Measurements from ENCODE around the gene PCSK6. TPM values are rescaled to one million over a fixed set of nuclear protein-coding genes. Genes with fewer than 3 reads are reported as not detected.

PCSK6 gene
- total and polyA plus RNA-seq, 2 experiments from 2014 or later, result 0.38 TPM; not detected in 1

DNA sequence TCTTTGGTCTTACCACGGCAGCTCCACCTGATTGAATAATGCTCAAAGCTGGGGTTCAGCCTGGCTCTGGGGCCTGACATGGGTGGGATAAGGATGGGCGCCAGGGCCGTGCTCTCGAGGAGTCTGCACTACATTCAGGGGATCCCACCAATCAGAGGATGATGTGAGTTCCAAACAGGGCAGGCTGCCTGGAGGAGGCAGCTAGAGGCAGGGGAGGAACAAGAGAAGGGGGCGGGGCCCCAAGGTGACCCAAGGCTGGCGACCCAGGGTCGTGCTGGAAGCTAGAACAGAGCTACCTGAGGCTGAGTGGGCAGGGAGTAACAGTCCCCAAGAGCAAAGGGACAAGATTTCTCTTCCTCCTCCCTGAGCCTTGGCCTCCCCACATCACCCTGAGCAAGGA is 56.1 kb downstream of the PCSK6 start:
- H3F3A ChIP-seq (ENCODE audit: insufficient read depth), result peaks cover 4% of the 10 kb centered on the region; the same call in 1 of the 2 replicates
- H3K9me3 ChIP-seq (ENCODE audit: low read depth), result no peaks in the 10 kb centered on the region
- H3K4me3 ChIP-seq, result no peak overlapping the region
- no peak for DNase-seq
- in situ Hi-C loops (cut with MboI), result no loop called here
- H3K9ac ChIP-seq, result no peak overlapping the region
- H4K20me1 ChIP-seq (ENCODE audit: insufficient read depth), result no peaks in the 10 kb centered on the region
- TF ChIP-seq EZH2phosphoT487 (IDR thresholded peaks at IDR 0.05; ENCODE audit: insufficient read depth, low read depth), result no peak
- TF ChIP-seq EZH2 (IDR thresholded peaks at IDR 0.05; ENCODE audit: insufficient read depth, poor library complexity, severe bottlenecking), result no peak
- no peak overlapping the region for H3K4me2 ChIP-seq (ENCODE audit: unreplicated experiment)
- no peaks in the 10 kb centered on the region for H3K4me1 ChIP-seq (ENCODE audit: insufficient read depth)
- no peak overlapping the region for H3K27ac ChIP-seq
- no peaks in the 10 kb centered on the region for H3K36me3 ChIP-seq (ENCODE audit: low read depth)
- no peaks in the 10 kb centered on the region for H3K79me2 ChIP-seq (ENCODE audit: insufficient read depth)
- peaks cover 6% of the 10 kb centered on the region; the same call in 1 of the 2 replicates for H3K27me3 ChIP-seq (replicated peaks; ENCODE audit: insufficient read depth)
- 55 to 76% methylated on average over 6 to 7 of the region's 7 CpGs for WGBS, 2 experiments (ENCODE audit: low coverage in 1 of 2, low lambda C conversion rate in 2 of 2, missing lambda C conversion rate in 2 of 2)
- H3K9me2 ChIP-seq (ENCODE audit: insufficient read depth), result no peaks in the 10 kb centered on the region
- no peak overlapping the region for H2AFZ ChIP-seq

GRCh38 chr15:101432982-101433381 is 56.5 kb downstream of the PCSK6 start:
- Histone ChIP-seq H3K4me1 (ENCODE audit: insufficient read depth) (no peaks in the 10 kb centered on the region), H3K9ac (no peak overlapping the region), H3F3A (ENCODE audit: insufficient read depth) (no peaks in the 10 kb centered on the region), H3K9me2 (ENCODE audit: insufficient read depth) (no peaks in the 10 kb centered on the region), H3K4me3 (no peak overlapping the region), H4K20me1 (ENCODE audit: insufficient read depth) (no peaks in the 10 kb centered on the region), H3K79me2 (ENCODE audit: insufficient read depth) (no peaks in the 10 kb centered on the region), H3K36me3 (ENCODE audit: low read depth) (no peaks in the 10 kb centered on the region), H3K27me3 (replicated peaks; ENCODE audit: insufficient read depth) (peaks cover 6% of the 10 kb centered on the region; the same call in 1 of the 2 replicates), H3K9me3 (ENCODE audit: low read depth) (no peaks in the 10 kb centered on the region), H2AFZ (no peak overlapping the region), H3K4me2 (ENCODE audit: unreplicated experiment) (no peak overlapping the region), H3K27ac (no peak overlapping the region)
- no peak for DNase-seq
- TF ChIP-seq EZH2phosphoT487 (IDR thresholded peaks at IDR 0.05; ENCODE audit: insufficient read depth, low read depth) (no peak), EZH2 (IDR thresholded peaks at IDR 0.05; ENCODE audit: insufficient read depth, poor library complexity, severe bottlenecking) (no peak)
- in situ Hi-C loops (cut with MboI), result no loop called here
- 58 to 67% methylated on average over 3 of the region's 3 CpGs for WGBS, 2 experiments (ENCODE audit: low coverage in 1 of 2, low lambda C conversion rate in 2 of 2, missing lambda C conversion rate in 2 of 2)

DNA sequence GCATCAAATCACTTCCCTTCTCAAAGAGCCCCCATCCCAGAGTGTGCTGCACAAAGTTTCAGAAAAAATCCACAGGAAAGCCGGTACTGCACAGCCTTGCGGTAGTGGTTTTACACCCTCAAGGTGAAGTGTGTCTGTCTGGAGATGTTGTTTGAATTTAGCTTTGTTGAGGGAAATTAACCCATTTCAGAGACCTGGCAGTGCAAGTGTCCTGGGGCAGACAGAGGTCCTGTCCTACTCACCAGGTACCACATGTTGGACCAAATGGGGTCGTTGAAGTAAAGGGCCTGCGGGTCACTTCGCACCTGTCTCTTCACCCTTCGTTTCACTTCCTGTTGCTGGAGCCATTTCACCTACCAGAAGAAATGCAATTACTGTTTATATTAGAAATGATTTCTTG is 57.8 kb downstream of the PCSK6 start:
- no peak overlapping the region for H3K4me2 ChIP-seq (ENCODE audit: unreplicated experiment)
- DNase-seq, result no peak
- H3K4me1 ChIP-seq (ENCODE audit: insufficient read depth), result no peaks in the 10 kb centered on the region
- TF ChIP-seq EZH2phosphoT487 (IDR thresholded peaks at IDR 0.05; ENCODE audit: insufficient read depth, low read depth) (no peak), EZH2 (IDR thresholded peaks at IDR 0.05; ENCODE audit: insufficient read depth, poor library complexity, severe bottlenecking) (no peak)
- WGBS, 2 experiments (ENCODE audit: low coverage in 1 of 2, low lambda C conversion rate in 2 of 2, missing lambda C conversion rate in 2 of 2), result 81% methylated on average over 6 of the region's 6 CpGs
- H3K4me3 ChIP-seq, result no peak overlapping the region
- H3K79me2 ChIP-seq (ENCODE audit: insufficient read depth), result no peaks in the 10 kb centered on the region
- no peak overlapping the region for H3K27ac ChIP-seq
- no peak overlapping the region for H2AFZ ChIP-seq
- no peaks in the 10 kb centered on the region for H3K36me3 ChIP-seq (ENCODE audit: low read depth)
- no peak overlapping the region for H3K9ac ChIP-seq
- in situ Hi-C loops (cut with MboI), result no loop called here
- no peaks in the 10 kb centered on the region for H3K9me3 ChIP-seq (ENCODE audit: low read depth)
- peaks cover 9% of the 10 kb centered on the region; the same call in 1 of the 2 replicates for H3K27me3 ChIP-seq (replicated peaks; ENCODE audit: insufficient read depth)
- H3K9me2 ChIP-seq (ENCODE audit: insufficient read depth), result no peaks in the 10 kb centered on the region
- no peaks in the 10 kb centered on the region for H3F3A ChIP-seq (ENCODE audit: insufficient read depth)
- no peaks in the 10 kb centered on the region for H4K20me1 ChIP-seq (ENCODE audit: insufficient read depth)

DNA sequence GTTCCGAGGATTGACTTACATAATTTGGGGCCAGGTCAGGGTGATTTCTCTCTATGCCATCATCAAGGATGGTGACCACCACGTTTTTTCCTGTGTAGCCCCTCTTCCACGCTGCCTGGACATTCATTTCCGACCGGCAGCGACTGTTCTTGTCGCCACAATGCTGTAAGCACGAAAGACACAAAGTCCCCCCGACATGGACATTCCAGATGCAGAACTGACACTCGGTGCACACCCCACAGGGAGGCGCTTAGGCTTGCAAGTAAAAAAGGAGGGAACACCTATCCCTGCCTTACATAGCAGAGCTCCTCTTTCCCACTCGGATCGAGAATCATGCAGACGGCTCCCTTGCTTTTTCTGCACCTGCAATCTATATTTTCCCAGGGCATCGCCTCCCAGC is 58.2 kb downstream of the PCSK6 start:
- no peak overlapping the region for H3K9ac ChIP-seq
- H3F3A ChIP-seq (ENCODE audit: insufficient read depth), result no peaks in the 10 kb centered on the region
- H3K27ac ChIP-seq, result no peak overlapping the region
- DNase-seq, result no peak
- no peak overlapping the region for H3K4me3 ChIP-seq
- H3K4me2 ChIP-seq (ENCODE audit: unreplicated experiment), result no peak overlapping the region
- no peak overlapping the region for H2AFZ ChIP-seq
- no peaks in the 10 kb centered on the region for H3K9me2 ChIP-seq (ENCODE audit: insufficient read depth)
- H3K4me1 ChIP-seq (ENCODE audit: insufficient read depth), result no peaks in the 10 kb centered on the region
- in situ Hi-C loops (cut with MboI), result no loop called here
- H3K27me3 ChIP-seq (replicated peaks; ENCODE audit: insufficient read depth), result peaks cover 9% of the 10 kb centered on the region; the same call in 1 of the 2 replicates
- no peaks in the 10 kb centered on the region for H3K79me2 ChIP-seq (ENCODE audit: insufficient read depth)
- no peaks in the 10 kb centered on the region for H3K36me3 ChIP-seq (ENCODE audit: low read depth)
- TF ChIP-seq EZH2 (IDR thresholded peaks at IDR 0.05; ENCODE audit: insufficient read depth, poor library complexity, severe bottlenecking), result no peak
- no peak for TF ChIP-seq EZH2phosphoT487 (IDR thresholded peaks at IDR 0.05; ENCODE audit: insufficient read depth, low read depth)
- WGBS, 2 experiments (ENCODE audit: low coverage in 1 of 2, low lambda C conversion rate in 2 of 2, missing lambda C conversion rate in 2 of 2), result 66 to 68% methylated on average over 15 of the region's 15 CpGs
- H4K20me1 ChIP-seq (ENCODE audit: insufficient read depth), result no peaks in the 10 kb centered on the region
- no peaks in the 10 kb centered on the region for H3K9me3 ChIP-seq (ENCODE audit: low read depth)

DNA sequence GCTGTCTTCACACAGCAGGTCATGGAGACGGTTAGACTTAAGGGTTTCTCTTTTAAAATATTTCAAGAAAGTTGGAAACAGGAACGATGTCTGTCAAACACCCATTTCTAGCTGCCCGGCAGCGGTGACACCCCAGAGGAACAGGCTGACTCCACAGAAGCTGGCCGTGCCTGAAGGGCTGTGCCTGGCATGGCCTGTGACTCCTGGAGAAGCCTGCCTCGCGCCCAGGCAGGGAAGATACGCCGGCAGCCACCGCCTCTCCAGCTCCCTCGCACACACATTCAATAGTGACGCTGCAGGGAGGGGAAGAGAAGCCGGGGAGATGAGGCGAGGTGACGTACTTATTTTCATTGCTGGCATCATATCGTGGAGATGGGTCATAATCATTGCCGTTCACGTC is 59.9 kb downstream of the PCSK6 start:
- in situ Hi-C loops (cut with MboI), result no loop called here
- H3K9ac ChIP-seq, result no peak overlapping the region
- H3K79me2 ChIP-seq (ENCODE audit: insufficient read depth), result no peaks in the 10 kb centered on the region
- no peaks in the 10 kb centered on the region for H3K9me2 ChIP-seq (ENCODE audit: insufficient read depth)
- H3K4me3 ChIP-seq, result no peak overlapping the region
- no peaks in the 10 kb centered on the region for H3K36me3 ChIP-seq (ENCODE audit: low read depth)
- no peaks in the 10 kb centered on the region for H3K9me3 ChIP-seq (ENCODE audit: low read depth)
- no peaks in the 10 kb centered on the region for H3K4me1 ChIP-seq (ENCODE audit: insufficient read depth)
- WGBS, 2 experiments (ENCODE audit: low coverage in 1 of 2, low lambda C conversion rate in 2 of 2, missing lambda C conversion rate in 2 of 2), result 81 to 87% methylated on average over 18 of the region's 18 CpGs
- 0 out of 2 replicates have a peak, but pooled peaks cover 3% of the 10 kb centered on the region for H3K27me3 ChIP-seq (replicated peaks; ENCODE audit: insufficient read depth)
- TF ChIP-seq EZH2 (IDR thresholded peaks at IDR 0.05; ENCODE audit: insufficient read depth, poor library complexity, severe bottlenecking) (no peak), EZH2phosphoT487 (IDR thresholded peaks at IDR 0.05; ENCODE audit: insufficient read depth, low read depth) (no peak)
- H4K20me1 ChIP-seq (ENCODE audit: insufficient read depth), result no peaks in the 10 kb centered on the region
- no peaks in the 10 kb centered on the region for H3F3A ChIP-seq (ENCODE audit: insufficient read depth)
- no peak overlapping the region for H3K27ac ChIP-seq
- no peak for DNase-seq
- no peak overlapping the region for H2AFZ ChIP-seq
- no peak overlapping the region for H3K4me2 ChIP-seq (ENCODE audit: unreplicated experiment)
